Mucosa of rectum (tissue), 2 donors: ENCODE measurements around the gene SPOUT1.

Source experiments
- H3K27ac ChIP-seq, 2 donors: one replicate each; pipeline ENCODE4 v1.7.0; 2013; ENCODE audit warnings: inconsistent platforms in 2 of 2, low read depth in 2 of 2, low read length in 2 of 2
- H3K27me3 ChIP-seq, 2 donors: one replicate each; pipeline ENCODE4 v1.7.0; 2013; ENCODE audit warnings: low read length in 2 of 2; ENCODE audit not compliant: control insufficient read depth in 2 of 2, insufficient read depth in 2 of 2
- H3K36me3 ChIP-seq, 2 donors: one replicate each; pipeline ENCODE4 v1.7.0; 2013; ENCODE audit warnings: low read length in 2 of 2; ENCODE audit not compliant: control insufficient read depth in 2 of 2, insufficient read depth in 2 of 2
- H3K4me1 ChIP-seq, 2 donors: one replicate each; pipeline ENCODE4 v1.7.0; 2013; ENCODE audit warnings: low read length in 2 of 2, mild to moderate bottlenecking in 1 of 2; ENCODE audit not compliant: control insufficient read depth in 2 of 2, insufficient read depth in 2 of 2
- H3K4me3 ChIP-seq, 2 donors: one replicate each; pipeline ENCODE4 v1.7.0; 2013; ENCODE audit warnings: low read length in 2 of 2
- H3K9ac ChIP-seq, 2 donors: one replicate each; pipeline ENCODE4 v1.7.0; 2013; ENCODE audit warnings: low read length in 2 of 2, low read depth in 1 of 2, mild to moderate bottlenecking in 1 of 2
- H3K9me3 ChIP-seq, 2 donors: one replicate each; pipeline ENCODE4 v1.7.0; 2013; ENCODE audit warnings: low read length in 2 of 2; ENCODE audit not compliant: control insufficient read depth in 2 of 2
- donor health status: healthy.
- donor health status: Normal muscosa, but diverticular disease.

Gene SPOUT1

GRCh38 chr9:128773049-128773448, 56.5 kb downstream of the SPOUT1 start:
- H3K4me3 ChIP-seq = no peak overlapping the region
- peaks cover 0 to 4% of the 10 kb centered on the region in 2 donors for H3K36me3 ChIP-seq
- no peak overlapping the region for H3K27ac ChIP-seq
- H3K9ac ChIP-seq = no peak overlapping the region
- H3K27me3 ChIP-seq = no peaks in the 10 kb centered on the region
- H3K9me3 ChIP-seq = no peaks in the 10 kb centered on the region
- peaks cover 13 to 15% of the 10 kb centered on the region in 2 donors for H3K4me1 ChIP-seq

GRCh38 chr9:128771745-128772519, 57.7 kb downstream of the SPOUT1 start, which contains the start of gene ZER1:
TSS of gene ZER1 (minus strand) at chr9:128771927. CDS start at chr9:128755565, 16,362 bp downstream.
- H3K36me3 ChIP-seq = peaks cover 3 to 10% of the 10 kb centered on the region in 2 donors

GRCh38 chr9:128771094-128771721, 58.4 kb downstream of the SPOUT1 start:
- Histone ChIP-seq H3K36me3 (peaks cover 3 to 10% of the 10 kb centered on the region in 2 donors), H3K9me3 (no peaks in the 10 kb centered on the region), H3K27me3 (no peaks in the 10 kb centered on the region), H3K9ac (peak overlapping the region; percentile 99), H3K4me1 (peaks cover 13 to 15% of the 10 kb centered on the region in 2 donors), H3K4me3 (peak overlapping the region; percentile 91 to 97), H3K27ac (peak overlapping the region; percentile 97 to 98)

More at GRCh38 chr9:128771745-128772519, 57.7 kb downstream of the SPOUT1 start, which contains the start of gene ZER1:
- Histone ChIP-seq H3K4me1 (peaks cover 13 to 15% of the 10 kb centered on the region in 2 donors), H3K4me3 (peak within 1 kb of the TSS; percentile 91 to 97), H3K27me3 (no peaks in the 10 kb centered on the region), H3K9ac (peak within 1 kb of the TSS; percentile 99), H3K9me3 (no peaks in the 10 kb centered on the region), H3K27ac (peak within 1 kb of the TSS; percentile 97 to 98)

DNA sequence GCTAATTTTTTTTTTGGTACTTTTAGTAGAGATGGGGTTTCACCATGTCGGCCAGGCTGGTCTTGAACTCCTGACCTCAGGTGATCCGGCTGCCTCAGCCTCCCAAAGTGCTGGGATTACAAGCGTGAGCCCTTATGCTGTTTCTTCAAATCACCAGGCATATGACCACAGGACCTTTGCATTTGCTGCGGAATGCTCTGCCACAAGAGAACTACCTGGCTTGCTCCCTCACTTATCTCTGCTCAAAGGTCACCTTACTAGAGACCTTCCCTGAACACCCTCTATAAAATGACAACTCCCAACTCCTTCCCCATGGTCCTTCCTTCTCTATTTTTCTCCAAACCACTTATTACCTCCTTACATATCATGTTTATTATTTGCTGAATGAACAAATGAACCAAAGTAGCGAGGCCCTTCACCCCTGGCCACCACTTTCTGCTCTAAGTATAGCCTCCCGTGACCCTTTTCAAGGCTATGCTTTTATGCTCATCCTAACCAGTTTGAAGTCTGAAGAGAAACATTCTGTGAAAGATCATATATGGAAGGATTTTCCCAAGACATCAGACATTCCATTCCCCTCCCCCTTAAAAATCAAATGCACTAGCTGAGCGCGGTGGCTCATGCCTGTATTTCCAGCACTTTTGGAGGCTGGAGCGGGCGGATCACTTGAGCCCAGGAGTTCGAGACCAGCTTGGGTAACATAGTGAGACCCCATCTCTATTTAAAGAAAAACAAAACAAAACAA, 59.1 kb downstream of the SPOUT1 start:
- no peaks in the 10 kb centered on the region for H3K9me3 ChIP-seq
- H3K9ac ChIP-seq = peak overlapping the region; percentile 99
- peak overlapping the region; percentile 97 to 98 for H3K27ac ChIP-seq
- H3K27me3 ChIP-seq = no peaks in the 10 kb centered on the region
- H3K4me3 ChIP-seq = peak overlapping the region; percentile 91 to 97
- H3K4me1 ChIP-seq = peaks cover 13 to 15% of the 10 kb centered on the region in 2 donors
- H3K36me3 ChIP-seq = peaks cover 3 to 10% of the 10 kb centered on the region in 2 donors
